HUDEP-2 (cell line): Measurements from ENCODE around the gene CNTNAP2.
"Not testable (repeated sequence)": the region's sequence is repeated elsewhere in the genome, so short reads cannot be mapped to it uniquely, and the experiment has no call there.

Source experiments
- DNase-seq, 76 experiments: peaks; one replicate each; lab custom pipeline; 2025; ENCODE audit not compliant: unreplicated experiment in 76 of 76; lab: John Stamatoyannopoulos, UW

Gene CNTNAP2

DNA sequence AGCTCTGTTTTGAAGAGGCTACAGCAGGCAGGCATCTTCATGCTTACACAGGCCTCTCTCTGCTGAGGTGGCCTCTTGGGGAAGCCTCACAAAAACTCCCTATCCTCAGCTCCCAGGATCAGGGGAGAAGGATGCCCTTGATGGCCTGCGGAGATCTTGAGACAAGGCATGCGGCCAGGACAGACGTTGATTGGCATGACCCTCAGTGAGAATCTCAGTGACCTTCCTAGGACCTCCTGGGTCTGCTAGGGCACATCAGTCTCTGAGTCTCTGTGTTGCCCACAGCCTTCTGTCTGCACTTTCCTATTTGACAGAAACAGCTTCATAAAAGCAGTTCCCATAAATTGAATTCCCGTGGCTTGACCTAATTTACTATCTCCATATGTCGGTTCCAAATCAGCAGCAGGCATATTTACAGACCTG, 1468.2 kb downstream of the CNTNAP2 start:
- DNase-seq = no peak

DNA sequence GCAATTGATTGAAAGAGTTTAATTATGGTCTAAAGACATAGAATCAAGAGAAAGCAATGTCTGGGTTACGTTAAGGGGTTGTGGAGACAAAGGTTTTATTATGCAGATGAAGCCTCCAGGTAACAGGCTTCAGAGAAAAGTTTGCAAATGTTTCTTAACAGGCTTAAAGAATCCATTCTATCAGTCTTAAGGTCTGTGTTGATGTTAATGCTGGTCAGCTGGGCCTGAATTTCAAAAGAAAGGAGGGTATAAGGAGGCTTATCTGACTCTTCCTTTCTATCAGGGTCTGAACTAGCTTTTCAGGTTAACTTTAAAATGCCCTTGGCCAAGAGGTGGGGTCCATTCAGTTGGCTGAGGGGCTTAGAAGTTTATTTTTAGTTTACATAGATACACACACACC, 1469.5 kb downstream of the CNTNAP2 start:
- no peak for DNase-seq

DNA sequence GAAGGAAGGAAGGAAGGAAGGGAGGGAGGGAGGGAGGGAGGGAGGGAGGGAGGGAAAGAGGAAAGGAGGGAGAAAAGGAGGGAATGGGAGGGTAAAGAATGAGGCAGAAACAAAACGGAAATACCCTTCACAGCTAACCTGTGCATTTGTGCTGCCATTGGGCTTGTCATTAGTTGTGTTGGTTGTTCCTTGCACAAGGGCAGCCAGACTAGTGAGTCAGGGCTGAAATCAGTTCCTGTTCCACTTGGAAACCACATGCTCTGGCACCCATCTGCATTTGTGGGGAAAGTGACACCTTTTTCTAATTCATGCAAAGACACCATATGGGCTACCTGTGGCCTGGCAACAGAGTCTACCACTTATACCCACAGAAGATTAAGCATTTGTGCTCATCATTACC, 1469.9 kb downstream of the CNTNAP2 start:
- no peak for DNase-seq

DNA sequence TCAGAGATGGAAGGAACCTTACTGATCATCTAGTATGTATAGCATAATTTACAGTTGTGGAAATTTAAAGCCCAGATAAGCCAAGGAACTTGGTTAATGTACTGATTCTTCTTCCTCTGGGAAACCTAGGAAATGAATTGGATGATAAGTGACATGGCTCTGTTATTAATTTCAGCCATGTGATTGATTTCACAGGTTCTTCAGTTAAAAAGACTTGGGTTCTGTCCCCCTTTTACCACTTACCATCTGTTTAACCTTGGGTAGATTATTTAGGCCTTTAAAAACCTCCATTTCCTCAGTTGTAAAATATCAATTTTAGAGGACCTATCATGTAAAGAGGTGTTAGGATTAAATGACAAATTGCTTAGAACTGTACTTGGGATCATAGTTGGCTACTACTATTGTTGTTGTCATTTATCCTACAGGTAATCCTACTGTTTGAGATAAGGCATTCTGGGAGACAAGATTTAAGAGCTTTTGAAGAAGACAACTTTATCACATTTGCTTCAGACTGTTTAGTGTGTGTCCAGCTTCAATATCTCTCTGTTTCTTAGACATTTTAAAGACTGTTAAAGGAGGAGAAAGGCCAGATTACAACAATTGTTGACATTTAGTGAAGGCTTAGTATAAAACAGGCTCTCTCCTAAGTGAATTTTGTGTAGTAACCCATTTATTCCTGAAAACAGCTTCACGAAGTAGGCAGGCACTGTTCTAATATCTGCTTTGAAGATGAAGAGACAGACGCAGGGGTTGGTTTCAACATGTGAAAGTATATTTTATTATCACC, 1476.9 kb downstream of the CNTNAP2 start:
- DNase-seq = no peak

DNA sequence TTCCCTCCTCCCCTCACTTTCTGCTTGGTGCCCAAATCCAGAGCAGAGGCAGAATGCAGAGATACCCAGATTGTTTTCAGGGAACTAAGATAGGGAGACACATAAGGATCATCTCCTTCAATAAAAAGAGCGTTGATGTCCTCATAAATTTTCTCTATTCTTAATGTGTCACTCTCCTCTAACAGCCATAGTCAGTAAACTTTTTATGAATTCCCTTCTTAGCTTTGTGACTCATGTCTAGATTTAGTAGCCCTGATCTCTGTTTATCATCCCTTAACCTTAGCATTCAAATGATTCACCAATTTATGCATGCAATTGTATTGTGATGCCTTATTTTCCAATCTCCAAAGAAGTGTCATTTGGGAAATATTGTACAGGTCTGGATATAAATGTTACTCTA, 1478.4 kb downstream of the CNTNAP2 start:
- no peak for DNase-seq

DNA sequence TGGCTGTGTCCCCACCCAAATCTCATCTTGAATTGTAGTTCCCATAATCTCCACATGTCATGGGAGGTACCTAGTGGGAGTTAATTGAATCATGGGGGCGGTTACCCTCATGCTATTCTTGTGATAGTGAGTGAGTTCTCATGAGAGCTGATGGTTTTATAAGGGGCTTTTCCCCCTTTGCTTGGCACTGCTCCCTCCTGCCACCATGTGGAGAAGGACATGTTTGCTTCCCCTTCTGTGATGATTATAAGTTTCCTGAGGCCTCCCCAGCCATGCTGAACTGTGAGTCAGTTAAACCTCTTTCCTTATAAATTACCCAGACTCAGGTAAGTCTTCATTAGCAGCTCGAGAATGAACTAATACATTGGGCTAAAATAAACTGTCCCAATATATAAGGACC, 1482.1 kb downstream of the CNTNAP2 start:
- not testable (repeated sequence) for DNase-seq

DNA sequence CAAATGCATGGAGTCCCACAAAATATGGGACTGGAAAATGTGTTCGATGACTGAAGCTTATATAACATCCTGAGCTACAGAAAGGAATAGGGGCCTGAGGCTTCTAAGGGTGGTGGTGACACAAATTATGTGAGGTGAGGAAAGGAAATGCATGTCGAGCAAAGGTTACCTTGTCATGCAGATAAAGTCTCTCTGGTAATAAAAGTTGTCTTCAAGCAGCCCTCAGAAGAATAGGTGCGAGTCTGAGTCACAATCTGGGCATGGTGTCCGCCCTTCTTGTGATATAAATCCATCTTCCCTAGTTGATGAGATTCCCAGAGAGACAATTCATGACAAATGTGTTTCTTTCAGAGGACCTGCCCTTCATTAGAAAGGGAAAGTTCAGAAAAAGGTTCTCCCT, 1488.7 kb downstream of the CNTNAP2 start:
- no peak for DNase-seq

DNA sequence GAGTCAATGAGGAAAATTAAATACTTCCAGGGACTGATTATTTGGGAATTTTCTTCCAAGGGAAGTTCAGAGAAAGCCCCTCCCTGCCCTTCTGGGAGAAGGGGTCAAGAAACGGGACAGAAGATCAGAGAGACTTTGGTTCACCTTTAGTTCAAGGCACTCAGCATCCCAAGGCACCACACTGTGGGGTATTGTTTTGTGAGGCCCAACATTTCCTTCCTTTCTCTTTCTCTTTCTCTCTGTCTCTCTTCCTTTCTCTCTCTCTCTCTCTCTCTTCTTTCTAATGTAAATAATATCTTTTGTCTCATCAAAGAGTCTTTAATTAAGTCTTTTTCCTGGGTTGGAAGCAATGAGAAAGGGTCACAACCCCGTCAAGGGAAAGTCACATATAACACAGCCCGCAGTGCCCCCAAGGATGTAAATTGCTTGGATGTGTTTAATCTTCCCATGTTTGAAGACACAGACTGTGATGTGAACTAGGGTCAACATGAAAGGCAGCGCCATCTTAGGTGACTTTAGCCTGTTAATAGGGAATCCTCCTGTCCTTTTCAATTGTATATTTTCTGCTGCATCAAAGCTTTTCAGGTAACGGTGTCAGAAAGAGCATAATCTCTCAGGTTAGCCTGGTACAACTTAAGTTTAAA, 1490.7 kb downstream of the CNTNAP2 start:
- DNase-seq = no peak

DNA sequence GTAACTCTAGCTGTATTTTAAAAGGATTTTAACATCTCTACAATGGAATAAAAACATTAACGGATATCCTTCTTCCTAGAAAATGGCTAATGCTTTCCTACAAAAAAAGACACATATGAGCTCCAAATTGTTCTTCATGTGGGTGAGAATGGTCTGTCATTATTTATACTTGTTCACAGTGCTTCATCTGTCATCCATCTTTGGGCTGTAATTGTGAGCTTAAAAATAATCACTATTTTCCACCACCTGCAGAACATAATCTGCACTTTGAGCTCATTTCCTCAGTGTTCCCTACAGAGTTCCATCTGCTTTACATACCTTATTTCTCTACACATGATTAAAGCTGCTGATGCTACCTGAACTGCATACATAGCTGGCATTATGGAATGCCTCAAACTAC, 1494.8 kb downstream of the CNTNAP2 start:
- no peak for DNase-seq

DNA sequence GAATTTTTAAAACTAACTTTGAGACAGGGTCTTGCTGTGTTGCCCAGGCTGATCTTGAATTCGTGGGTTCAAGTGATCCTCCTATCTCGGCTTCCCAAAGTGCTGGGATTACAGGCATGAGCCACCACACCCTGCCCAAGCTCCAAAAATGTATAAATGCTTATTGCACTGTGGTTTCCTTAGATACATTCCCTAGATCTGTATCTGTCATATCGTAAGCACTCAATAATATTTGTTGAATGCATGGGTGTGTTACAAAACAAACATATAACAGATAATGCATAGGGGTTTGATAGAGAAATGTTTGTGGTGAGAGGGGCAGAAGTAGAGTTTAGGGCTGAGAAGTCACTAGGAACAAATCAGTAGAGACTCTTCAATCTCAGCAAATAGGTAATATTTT, 1518.7 kb downstream of the CNTNAP2 start:
- no peak for DNase-seq

DNA sequence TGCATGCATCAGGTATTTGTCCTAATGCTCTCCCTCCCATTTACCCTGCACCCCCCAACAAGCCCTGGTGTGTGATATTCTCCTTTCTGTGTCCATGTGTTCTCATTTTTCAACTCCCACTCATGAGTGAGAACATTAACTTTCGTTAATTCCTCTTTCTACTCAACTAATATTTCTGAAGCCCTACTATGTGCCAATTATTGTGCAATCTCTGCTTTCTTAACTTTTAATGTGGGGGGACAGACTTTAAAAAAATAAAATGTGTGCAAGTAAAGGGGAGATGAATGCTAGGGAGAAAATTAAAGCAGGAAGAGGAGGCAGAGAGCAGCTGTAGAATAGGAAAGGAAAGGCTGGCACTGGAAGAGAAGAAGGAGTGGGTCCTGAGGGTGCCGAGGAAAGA, 1520.0 kb downstream of the CNTNAP2 start:
- DNase-seq = no peak

DNA sequence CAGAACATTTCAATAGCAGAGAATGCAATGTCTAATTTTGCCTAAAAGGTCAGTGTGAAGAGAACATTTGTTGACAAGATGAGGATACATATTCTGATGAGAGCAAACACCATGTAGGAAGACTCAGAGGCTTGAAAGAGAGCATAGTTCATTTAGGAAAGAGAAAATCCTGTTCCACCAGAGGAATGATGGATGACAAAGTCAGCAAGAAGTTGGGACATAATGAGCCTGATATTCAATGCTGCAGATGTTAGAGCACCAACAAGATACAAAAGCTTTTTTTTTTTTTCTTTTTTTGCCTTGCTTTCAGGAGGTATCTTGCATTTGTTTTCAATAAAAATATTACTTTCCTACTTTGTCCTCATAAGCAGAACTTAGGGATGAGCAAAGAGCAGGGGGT, 1522.0 kb downstream of the CNTNAP2 start:
- no peak for DNase-seq

DNA sequence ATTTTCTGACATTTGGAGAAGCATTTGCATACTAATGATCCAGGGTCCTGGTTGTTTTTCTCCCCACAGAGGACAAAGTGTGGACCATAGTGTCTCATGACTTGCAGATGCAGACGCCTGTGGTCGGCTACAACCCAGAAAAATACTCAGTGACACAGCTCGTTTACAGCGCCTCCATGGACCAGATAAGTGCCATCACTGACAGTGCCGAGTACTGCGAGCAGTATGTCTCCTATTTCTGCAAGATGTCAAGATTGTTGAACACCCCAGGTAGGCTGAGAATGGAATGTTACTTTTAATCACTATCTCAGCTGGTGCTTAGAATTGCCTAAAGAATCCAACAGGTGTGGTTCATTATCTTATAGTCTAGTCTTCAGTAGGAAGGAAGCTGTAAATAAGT, 1522.4 kb downstream of the CNTNAP2 start:
- no peak for DNase-seq

DNA sequence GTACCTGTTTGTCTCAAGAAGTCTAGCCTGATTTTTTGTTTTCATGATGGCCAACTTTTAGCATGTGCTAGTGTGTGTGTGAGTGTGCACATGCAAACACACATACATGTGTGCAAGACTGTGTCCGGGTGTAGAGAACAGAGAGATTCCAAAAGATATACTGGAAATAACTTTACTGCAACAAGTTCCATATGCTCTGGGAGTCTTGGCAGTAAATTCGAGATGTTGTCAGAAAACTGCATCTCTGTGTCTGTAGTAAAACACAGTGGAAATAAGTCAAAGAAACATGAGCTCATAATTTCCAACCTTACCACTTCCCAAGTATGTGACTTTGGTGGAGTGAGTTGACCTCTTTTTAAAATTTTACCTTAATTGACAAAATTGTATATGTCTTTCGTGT, 1523.2 kb downstream of the CNTNAP2 start:
- DNase-seq = no peak

DNA sequence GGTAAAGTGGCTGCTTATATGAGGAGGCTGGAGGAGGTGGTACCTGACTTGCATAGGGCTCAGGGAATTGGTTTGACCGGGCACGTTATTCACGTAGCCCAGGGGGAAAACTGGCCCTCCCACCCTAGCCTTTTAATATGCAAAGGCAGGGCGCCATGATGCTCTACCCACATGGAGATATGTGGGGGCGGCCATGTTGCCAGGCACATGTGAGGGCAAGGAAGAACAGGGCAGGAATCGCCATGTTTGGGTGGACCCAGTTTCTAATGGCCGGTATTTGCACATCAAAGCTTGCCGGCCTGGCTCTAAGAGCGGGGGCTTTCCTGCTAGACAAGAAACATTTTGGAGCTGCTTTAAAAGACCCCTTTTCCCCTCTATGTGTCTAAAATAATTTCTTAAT, 1524.2 kb downstream of the CNTNAP2 start:
- DNase-seq = no peak

DNA sequence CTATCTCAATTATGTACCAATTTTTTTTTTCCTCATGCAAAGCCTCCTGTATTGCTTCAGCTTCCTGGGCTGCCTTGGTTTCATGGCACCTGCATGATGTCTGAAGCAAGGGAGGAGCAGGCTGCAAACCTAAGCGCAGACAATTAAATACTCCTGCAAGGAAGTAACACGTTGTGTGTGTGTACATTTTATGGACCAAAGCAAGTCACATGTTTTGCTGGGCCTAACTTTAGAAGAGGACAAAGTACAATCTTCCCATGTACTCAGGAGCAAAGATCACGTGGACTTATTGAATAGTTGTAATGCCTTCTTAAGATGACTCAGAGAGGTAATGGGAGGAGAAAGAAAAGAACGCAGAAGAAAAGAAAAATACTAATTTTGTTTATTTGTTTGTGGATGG, 1530.0 kb downstream of the CNTNAP2 start:
- DNase-seq = no peak

DNA sequence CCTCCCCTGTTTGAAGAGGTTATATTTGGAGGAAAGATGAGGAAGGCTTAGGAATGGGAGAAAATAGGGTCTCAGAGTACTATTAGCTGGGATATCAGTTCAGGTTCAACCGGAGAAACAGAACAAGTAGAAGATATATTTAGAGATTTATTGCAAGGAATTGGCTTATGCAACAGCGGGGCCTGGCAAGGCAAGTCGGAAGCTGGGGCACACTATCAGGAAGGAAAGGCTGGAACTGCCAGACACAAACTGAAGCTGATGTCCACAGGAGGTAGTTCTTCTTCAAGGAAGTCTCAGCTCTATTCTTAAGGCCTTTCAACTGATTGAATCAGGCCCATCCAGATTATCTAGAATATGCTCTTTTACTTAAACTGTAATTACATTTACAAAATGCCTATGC, 1534.4 kb downstream of the CNTNAP2 start:
- no peak for DNase-seq

DNA sequence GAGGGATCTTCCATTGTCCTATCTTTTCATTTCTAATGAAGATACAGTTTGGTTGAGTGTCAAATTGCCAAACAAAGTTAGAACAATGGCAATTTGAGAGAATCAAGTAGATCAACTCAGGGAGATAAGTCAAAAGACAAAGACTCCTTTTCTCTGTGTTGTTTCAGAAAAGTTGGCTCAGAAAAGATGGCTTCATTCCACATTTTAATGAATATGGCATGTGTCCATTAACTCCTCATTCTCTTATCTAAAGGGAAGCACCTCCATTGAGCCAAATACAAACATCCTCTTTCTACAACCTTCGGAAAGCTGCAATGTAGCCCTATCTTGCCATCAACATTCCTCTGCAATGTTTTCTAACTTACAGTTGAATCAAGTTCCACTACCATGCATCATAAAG, 1535.0 kb downstream of the CNTNAP2 start:
- DNase-seq = no peak

DNA sequence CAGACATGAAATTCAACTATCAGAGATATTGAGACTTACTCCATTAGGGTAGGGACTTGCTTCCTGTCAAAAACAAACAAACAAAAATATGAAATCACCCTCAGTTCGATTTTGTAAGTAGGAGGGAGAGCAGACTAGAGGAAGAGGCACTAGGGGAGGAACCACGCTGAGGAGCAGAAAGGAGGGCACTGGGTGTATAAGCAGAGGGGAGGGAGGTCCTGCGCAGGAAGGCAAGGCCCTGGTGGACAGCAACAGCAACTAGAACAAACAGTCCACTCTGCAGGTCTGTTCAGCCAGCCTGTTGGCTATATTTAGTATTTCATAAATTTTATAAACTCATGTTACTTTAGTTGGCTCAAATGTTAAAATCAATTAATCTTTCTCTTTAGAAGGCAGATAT, 1536.9 kb downstream of the CNTNAP2 start:
- no peak for DNase-seq

DNA sequence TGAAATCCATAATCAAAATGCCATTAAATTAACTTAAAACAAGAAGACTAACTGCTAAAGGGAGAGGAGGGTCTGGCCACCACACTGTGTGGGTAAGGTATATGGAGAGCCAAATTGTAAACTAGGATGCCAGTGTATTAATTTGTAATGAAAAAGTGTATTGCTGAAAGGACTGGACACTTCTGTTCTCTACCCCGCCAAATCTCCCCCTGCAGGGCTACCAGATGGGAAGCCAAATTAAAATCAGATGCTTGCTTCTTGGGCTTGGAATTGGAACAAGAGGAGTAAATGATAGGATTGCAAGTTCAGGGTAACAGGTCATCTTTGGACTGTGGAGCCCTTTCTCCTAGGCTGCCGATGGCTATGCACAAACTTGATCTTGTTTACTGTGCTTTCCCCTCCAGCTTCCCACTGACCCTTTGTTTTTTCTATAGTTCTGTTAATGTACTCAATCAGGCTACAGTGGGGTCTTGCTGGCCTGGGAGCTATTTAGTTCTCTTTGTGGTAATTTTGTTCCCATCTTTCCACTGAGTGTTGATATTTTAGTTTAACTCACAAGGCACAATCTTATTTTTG, 1541.9 kb downstream of the CNTNAP2 start:
- no peak for DNase-seq

DNA sequence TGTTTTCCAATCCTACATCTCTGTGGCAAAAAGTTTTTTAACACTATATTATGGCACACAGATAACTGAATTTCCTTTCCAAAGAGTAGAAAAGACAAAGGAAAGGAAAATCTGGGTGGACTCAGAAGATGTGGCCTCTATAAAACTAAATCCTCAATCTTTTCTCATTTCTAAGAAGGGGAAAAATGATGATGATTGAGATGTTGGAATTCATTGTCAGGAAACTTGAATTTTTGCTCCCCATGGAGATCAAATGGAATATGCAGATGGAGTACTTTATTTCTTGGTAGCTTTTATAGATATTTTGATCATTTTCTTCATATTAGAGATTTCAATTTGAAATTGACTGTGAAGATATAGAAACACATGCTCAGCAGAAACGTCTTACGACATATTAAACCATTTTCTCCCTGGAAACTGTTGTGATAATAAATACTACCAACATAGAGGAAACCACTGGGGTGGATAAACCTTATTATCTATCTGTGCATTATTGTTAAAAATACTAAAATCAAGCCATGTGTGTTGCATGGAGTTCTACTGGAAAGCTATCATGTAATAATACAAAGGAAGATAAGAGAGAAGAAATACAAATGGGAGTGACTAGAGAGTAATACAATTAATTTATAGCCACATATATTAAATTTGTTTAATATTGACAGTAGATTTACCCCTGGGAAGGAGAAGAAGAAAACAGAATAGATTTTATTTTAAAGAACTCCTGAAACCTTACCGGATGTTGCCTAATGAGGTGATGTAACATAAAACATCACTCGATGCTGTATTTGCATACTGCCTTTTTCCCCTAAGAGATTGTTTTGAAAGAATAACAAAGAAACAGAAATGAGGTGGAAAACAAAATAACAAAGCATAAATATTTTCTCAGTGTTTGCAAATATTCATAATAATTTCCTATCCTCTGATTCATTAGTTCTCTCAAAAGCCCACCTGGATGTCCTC, 1542.7 kb downstream of the CNTNAP2 start:
- no peak for DNase-seq
